GM20431 (cell line): ENCODE measurements around the gene GRB2.
"Not testable (repeated sequence)": the region's sequence is repeated elsewhere in the genome, so short reads cannot be mapped to it uniquely, and the experiment has no call there.

Experiments
- in situ Hi-C: fragments of 300-500 bp; cut with MseI, MboI; formaldehyde crosslinking; loops from one replicate; pipeline ENCODE4 v1.15.0; 2020; ENCODE audit warnings: low sequenced_read_pairs; ENCODE audit not compliant: unreplicated experiment

GRB2 gene

DNA sequence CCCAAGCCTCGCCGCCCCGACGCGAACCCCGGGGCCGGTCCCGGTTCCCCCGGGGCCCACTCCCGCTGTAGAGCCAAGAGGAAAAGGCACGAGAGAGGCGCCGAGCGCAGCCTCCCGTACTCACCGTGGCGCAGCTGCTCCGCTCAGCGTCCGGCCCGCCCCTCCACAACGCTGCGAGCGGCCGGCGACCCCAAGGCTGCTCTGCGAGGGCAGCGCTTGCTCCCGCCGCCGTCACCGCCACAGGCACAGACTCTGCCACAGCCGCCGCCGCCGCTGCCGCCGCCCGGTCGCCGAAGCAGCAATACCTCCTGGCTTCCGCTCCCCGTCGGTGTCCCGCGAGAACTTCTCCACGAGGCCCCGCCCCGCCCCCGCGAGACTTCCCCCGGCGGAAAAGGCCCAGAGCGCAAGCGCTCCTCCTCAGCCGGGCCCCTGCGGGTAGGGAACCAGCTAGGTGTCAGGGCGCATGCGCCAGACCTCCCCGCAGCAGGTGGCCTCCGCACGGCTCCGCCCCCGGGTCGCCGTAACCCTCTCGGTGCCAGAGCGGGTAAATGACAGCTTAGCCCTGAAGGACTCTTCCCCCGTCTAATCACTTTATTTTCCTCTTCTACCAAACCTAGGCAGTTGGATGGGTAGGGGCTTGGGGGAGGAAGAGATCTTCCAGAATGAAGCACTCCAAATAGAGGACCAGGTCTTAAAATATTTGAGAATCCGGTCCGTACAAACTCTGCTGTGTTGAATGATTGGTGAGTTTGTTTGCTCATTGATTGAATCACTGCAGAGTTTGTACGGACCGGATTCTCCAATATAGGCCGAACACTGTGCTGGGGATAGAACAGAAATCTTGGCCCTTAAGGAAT lies at the start of gene GRB2:
Gene GRB2 (minus strand): TSS at position 314 of the 857 bp plus-strand sequence. CDS start 12,050 bp downstream, outside the sequence.
- in situ Hi-C loops = loop anchor here (25.0 kb wide), 2 partner anchors 107 to 118 kb away; partner anchors contain the start of genes CASKIN2, SLC25A19 and TSEN54

DNA sequence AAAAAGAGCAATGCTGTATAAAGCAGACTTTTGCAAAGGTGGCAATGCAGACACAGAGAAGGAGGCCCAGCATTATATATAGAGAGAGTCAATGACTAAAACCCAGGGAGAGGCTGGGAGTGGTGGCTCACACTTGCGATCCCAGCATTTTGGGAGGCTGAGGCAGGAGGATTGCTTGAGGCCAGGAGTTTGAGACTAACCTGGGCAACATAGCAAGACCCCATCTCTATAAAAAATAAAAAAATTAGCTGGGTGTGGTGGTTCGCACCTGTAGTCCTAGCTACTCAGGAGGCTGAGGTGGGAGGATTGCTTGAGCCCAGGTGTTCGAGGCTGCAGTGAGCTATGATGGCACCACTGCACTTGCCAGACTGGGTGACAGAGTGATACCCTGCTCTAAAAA lies 49.2 kb upstream of the GRB2 start:
- in situ Hi-C loops = not testable (repeated sequence)

DNA sequence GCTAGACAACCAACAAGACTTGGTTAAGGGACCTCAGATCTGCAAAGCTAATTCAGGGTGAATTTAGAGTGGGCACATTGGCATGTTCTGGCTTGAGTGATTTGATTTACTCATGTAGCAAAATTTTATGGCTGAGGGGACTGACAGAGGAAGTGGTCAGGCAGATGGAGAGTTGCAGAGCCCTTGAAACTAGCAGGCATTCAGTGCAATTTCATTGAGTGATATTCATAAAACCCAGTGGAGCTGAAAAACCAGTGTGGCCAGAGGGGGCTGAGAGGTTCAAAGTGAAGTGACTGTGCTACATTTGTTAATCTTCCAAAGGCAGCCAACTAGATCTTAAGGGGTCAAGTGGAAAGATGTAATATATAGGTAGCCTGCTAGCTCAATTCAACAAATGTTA lies 48.7 kb upstream of the GRB2 start:
- in situ Hi-C loops = no loop called here

DNA sequence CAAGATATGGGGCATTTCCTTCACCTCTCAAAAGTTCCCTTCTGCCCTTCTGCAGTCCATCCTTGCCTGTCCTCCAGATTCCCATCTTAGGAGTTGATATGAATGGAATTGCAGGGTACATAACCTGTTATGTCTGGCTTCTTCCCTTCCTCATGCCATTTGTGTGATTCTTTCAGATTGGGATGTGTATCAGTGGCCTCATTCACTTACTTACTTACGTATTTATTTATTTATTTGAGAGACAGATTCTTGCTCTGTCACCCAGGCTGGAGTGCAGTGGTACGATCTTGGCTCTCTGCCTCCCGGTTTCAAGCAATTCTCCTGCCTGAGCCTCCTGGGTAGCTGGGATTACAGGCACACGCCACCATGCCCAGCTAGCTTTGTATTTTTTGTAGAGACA lies 44.8 kb upstream of the GRB2 start:
- in situ Hi-C loops = no loop called here

DNA sequence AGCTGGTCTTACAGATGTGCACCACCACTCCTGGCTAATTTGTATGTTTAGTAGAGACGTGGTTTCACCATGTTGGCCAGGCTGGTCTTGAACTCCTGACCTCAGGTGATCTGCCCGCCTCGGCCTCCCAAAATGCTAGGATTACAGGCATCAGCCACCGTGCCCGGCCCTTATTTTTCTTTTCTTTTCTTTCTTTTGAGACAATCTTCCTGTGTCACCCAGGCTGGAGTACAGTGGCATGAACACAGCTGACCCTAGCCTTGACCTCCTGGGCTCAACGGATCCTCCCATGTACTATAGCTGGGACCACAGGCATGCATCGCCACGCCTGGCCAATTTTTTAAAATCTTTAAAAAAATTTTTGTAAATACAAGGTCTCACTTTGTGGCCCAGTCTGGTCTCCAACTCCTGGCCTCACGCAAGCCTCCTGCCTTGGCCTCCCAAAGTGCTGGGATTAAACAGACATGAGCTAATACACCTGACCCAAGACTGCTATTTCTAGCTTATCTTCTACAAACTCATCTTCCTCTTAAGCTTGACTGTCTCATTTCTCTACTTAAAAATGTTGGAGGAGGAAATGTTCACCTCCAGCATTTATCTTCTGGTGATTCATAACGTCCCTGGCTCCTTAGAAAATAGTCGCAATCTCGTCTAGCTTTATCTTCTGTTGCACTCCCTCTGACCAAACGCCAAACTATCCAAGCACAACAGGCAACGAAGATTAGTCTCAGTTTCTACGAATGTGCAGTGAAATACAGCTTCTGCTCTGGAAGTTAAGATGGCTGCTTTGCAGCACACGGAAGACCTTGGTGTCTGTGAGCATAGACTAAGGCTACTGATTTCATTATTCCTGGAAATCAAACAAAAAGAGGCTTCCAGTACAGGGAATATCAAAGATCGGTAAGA lies 42.7 kb upstream of the GRB2 start:
- in situ Hi-C loops = no loop called here

DNA sequence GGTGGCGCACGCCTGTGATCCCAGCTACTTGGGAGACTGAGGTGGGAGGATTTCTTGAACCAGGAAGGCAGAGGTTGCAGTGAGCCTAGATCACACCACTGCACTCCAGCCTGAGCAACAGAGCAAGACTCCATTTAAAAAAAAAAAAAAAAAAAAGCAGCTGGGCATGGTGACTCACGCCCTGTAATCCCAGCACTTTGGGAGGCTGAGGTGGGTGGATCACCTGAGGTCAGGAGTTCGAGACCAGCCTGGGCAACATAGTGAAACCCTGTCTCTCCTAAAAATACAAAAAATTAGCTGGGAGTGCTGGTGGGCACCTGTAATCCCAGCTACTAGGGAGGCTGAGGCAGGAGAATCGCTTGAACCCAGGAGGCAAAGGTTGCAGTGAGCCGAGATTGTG lies 40.4 kb upstream of the GRB2 start:
- in situ Hi-C loops = not testable (repeated sequence)

DNA sequence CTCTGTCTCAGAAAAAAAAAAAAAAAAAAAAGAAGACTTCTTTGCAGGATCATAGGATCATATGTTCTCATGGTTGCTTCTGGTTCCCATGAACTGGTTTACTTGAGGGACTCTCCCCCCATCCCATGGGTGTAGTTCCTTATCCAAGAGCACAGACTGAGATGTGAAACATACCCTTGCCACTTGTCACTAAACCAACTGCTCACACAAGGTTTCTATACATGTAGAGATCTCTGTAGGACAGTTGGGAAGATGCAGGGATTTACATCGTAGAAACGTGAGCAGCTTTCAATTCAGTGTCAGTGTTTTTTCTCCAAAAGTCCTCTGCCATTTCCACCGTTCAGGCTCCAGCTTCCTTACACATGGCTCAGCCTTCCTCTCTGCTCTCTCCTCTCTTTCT lies 39.8 kb upstream of the GRB2 start:
- in situ Hi-C loops = no loop called here

DNA sequence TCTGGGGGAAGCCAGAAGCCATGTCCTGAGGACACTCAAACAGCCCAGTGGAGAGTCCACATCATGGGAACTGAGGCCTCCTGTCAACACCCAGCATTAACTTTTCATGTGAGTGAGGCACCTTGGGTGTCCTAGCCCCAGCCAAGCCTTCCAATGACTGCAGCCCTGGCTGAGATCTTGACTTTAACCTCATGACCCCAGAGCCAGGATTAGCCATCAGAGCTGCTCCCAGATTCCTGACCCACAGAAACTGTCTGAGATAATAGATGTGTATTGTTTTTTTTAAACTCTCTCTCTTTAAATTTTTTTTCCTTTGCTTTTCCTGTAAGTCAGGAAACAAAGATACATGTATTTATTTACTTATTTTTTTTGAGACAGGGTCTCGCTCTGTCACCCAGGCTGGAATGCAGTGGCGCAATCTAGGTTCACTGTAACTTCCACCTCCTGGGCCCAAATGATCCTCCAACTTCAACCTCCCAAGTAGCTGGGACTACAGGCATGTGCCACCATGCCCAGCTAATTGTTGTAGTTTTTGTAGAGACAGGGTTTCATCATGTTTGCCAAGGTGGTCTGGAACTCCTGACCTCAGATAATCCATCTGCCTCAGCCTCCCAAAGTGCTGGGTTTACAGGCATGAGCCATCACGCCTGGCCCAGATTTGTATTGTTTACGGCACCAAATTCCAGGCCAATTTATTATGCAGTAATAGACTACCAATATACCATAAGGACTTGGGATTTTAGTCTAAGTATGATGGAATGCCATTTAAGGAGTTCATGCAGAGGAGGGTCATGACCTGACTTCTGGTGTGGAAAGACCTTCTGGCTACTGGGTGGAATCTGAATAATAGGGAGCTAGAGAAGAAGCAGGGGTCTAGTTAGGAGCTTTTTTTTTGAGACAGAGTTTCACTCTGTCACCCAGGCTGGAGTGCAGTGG lies 37.0 kb upstream of the GRB2 start:
- in situ Hi-C loops = no loop called here

DNA sequence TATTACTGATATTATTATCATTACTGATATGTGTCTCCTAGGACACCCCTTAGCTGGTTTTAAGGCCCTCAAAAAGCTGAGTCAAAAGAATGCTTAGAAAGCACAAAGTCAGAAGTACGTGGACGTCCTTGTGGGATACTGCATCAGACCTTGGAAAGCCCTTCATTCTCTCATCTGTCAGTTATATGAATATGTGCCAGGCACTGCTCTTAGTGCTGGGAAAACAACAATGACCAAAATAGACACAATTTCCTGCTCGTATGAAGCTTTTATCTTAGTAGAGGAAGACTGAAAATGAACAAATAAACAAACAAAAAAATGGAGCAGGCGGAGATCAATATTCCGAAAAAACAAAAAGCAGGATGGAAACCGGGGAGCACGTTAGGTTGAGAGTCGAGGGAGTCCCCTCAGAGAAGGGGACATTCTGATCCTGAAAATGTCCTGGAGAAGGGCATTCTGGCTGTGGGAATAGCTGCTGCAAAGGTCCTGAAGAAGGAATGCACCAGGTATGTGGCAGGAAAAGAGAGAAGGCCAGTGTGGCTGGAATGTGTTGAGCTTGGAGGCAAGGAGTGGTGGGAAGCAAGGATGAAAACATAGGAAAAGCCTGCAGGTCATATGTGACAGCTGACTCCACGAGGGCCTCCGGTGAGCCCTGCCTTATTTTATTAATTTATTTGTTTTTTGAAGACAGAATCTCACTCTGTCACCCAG lies 35.4 kb upstream of the GRB2 start:
- in situ Hi-C loops = no loop called here

DNA sequence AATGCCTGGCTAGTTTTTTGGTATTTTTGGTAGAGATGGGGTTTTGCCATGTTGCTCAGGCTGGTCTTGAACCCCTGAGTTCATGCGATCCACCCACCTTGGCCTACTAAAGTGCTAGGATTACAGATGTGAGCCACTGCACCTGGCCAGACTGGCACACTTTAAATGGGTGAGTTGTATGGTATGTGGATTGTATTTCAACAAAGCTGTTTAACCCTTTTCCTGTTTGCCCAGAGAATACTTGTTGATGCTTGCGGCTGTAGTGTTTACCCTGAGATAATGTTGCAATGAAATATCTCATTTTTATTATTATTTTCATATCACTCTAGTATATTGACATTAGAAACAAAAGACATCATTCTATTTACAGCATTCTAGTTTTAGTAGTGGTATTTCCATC lies 33.8 kb upstream of the GRB2 start:
- in situ Hi-C loops = no loop called here

DNA sequence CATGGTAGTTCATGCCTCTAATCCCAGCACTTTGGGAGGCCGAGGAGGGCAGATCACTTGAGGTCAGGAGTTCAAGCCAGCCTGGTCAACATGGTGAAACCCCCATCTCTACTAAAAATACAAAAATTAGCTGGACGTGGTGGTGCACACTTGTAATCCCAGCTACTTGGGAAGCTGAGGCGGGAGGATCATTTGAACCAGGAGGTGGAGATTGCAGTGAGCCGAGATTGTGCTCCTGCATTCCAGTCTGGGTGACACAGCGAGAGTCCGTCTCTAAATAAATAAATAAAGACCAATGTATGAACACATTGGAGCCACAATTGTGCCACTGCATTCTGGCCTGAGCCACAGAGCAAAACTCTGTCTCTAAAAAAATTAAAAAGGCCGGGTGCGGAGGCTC lies 31.9 kb upstream of the GRB2 start:
- in situ Hi-C loops = not testable (repeated sequence)

DNA sequence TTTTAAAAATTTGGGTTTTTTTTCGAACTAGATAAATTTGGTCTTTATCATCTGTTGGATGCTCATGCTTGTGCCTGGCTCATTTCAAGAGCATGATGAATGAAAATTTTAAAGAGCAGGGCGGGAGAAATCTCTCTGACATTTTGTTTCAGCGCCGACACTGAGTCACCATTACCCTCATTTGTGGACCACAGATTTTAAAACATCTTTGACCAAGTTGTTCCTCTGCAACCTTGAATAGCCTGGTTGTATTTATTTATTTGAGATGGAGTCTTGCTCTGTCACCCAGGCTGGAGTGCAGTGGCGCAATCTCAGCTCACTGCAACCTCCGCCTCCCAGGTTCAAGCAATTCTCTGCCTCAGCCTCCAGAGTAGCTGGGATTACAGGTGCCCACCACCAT lies 29.0 kb upstream of the GRB2 start:
- in situ Hi-C loops = not testable (repeated sequence)

DNA sequence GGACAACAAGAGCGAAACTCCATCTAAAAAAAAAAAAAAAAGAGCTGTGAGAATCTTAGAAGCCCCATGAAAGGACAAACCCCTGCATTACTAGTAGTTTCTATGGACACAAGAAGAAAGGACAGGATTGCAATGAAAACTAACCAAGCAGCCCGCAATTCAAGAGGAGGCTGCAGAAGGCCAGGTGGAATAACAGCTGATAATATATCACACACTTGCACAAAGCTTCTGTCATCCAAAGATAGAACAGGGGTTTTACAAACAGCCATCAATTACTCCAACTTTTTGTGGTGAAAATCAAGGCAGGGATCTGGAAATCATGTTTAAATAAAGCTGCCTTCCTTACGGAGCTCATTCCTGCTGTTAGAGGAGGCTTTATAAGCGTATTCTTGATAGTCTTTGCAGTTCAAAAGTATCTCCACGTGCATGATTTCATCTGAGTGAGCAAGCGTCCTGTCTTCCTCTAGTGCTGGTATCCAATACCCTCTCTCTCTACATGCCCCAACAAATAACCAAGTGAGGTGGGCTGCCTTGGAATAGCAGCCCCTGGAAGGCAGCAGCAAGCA lies 27.8 kb upstream of the GRB2 start:
- in situ Hi-C loops = no loop called here

DNA sequence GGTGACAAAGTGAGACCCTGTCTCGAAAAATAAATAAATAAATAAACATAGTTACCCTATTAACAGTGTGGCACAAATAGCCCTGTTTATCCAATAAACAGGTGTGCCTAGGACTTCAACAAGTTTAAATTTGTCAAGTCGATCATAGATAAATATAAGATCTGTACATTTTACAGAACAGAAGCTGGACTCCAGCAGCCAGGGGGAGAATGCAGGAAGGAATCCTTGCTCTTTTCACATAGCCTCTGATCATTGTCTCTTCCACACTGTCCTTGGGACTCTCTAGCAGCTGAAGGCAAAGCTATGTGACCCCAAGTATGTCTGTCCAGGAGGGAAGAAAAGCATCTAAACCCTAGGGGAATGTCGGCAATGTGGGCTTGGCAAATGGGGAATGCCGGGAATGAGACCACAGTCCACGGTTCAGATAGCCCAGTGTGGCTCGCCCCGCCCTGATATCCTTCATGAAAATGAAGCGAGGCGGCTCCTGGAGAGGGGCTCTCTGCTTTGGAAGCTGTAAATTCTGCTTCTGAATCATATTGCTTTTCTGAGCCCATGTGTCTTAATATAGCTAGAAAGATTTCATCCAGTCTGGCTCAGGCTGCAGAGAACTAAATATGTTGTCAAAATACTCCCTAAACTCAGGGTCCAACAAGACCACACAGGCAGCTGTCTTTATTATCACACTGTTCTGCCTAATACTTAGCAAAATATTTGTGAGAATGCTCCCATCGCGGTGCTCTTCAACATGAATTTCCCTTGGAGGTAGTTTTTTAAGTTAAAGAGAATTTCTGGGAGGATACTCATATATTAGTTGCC lies 24.9 kb upstream of the GRB2 start:
- in situ Hi-C loops = no loop called here

DNA sequence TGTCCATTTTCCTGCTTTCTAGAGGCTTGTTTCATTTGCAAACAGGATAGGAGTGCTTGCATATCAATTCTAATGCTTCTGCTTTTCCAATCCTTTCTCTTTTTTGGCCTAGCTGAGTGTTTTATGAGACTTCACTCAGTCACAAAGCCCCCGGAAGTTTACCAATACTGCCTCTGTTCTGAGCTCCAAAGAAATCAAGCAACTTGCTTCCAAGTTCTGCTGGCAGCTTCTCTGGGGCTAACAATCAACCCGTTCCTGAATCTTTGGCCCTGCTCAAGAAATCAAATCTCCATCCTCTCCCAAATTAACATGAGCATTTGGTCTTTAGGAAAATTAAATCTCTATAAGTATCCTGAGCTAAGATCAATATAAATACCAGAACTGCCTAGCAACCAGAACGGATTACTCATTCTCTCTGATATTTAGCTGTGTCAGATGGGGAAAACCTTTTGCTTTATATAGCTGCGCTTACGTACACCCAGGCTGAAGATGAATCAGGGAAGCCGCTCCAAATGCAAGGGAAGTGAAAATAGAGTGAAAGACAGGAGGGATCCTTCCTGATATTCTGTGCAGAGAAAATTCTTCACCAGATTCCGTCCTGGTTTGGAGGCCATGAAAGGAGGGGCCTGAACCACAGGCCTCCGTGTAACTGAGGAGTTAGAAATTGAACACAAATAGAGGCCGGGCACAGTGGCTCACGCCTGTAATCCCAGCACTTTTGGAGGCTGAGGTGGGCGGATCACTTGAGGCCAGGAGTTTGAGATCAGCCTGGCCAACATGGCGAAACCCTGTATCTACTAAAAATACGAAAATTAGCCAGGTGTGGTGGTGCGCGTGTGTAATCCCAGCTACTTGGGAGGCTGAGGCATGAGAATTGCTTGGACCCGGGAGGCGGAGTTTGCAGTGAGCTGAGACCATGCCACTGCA lies 23.3 kb upstream of the GRB2 start:
- in situ Hi-C loops = no loop called here

DNA sequence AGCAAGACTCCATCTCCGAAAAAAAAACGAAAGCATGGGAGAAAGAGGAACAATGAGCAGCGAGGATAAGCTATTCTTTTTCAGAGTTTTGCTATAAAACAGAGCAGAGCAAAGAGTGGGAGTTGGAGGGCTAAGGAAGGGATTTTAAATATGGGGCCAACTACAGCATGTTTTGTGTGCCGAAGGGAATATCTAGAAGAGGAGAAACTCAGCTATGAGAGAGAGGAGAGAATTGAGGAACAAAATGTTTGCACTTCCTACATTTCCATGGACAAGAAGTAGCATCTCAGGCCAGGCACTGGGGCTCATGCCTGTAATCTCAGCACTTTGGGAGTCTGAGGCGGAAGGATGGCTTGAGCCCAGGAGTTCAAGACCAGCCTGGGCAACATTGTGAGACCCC lies 13.1 kb upstream of the GRB2 start:
- in situ Hi-C loops = loop anchor here (25.0 kb wide), 2 partner anchors 94 to 131 kb away; partner anchors contain the start of genes CASKIN2, SLC25A19 and TSEN54

DNA sequence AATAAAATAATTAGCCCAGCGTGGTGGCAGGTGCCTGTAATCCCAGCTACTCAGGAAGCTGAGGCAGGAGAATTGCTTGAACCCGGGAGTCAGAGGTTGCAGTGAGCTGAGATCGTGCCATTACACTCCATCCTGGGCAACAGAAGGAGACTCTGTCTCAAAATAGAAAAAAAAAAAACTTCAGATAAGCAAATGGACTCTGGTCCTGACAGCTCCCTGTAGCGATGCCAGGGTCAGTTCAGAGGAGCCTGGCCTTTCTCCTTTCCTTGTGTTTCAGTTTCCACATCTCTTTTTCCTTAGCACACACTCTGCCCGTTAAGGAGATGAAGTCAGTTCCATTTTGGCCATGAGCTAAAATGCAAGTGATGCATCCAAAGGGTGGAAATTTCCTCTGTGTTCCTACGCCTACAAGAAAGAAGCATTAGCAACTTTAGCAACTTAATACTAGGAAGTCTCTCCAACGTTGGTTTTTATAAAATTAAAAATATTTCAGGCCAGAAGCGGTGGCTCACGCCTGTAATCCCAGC lies 11.6 kb upstream of the GRB2 start:
- in situ Hi-C loops = loop anchor here (25.0 kb wide), 2 partner anchors 95 to 130 kb away; partner anchors contain the start of genes CASKIN2, SLC25A19 and TSEN54
